Esophagus mucosa (tissue), 1 donor: ENCODE results near the gene FAM171A1. TPM values are rescaled to one million over a fixed set of nuclear protein-coding genes. Genes with fewer than 3 reads are reported as not detected.
"Not testable (repeated sequence)": the region's sequence is repeated elsewhere in the genome, so short reads cannot be mapped to it uniquely, and the experiment has no call there.

Experiments
- ATAC-seq: fragments of 200-7000 bp; cut with Tn5 transposase; one replicate; pipeline ENCODE4 v1.9.1; 2020
- total RNA-seq: library from RNA; stranded (reverse); gene quantifications from one replicate; pipeline ENCODE4 v1.2.4, GENCODE V29; 2023
- donor health status: DM: yes; HTN: yes; CAD: no.

The FAM171A1 gene
- total RNA-seq, 1 donor from 2014 or later: 6.0 TPM

DNA sequence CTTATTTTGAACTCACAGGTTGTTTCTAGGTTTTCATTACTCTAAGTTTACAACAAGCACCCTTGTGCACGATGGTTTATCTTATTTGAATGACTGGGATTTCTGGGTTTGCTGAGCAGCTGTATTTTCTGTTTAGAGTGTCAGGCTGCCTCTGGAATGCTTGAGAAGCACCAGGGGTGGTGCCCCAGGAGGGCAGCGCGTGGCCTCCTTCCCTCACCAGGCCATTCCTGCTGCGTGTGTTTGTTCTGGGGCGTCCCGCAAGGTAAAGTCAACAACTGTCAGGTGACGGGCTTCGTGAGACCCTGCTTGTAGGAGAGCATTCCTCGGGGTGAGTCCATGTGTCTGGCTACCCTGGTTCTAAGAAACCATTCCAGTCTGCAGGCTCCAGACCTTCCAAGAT lies 54.9 kb downstream of the FAM171A1 start:
- ATAC-seq: no peak

DNA sequence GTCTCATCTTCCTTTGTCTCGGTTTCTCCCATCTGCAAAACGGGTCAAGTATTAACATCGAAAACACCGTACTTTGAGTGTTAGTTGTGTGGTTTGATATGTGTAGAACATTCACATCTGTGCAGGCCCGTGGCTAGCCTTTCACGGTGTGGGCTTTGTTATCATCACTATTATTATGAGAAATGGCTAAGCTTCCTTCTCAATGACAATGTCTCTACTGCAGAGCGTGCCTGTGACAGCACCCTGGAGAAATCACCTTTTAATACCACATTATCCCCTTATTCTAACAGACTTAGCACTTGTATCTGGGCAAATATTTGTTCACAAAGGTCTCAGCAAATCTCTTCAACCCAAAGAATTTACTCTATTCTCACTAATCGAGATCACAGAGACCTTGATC lies 55.8 kb downstream of the FAM171A1 start:
- no peak for ATAC-seq

DNA sequence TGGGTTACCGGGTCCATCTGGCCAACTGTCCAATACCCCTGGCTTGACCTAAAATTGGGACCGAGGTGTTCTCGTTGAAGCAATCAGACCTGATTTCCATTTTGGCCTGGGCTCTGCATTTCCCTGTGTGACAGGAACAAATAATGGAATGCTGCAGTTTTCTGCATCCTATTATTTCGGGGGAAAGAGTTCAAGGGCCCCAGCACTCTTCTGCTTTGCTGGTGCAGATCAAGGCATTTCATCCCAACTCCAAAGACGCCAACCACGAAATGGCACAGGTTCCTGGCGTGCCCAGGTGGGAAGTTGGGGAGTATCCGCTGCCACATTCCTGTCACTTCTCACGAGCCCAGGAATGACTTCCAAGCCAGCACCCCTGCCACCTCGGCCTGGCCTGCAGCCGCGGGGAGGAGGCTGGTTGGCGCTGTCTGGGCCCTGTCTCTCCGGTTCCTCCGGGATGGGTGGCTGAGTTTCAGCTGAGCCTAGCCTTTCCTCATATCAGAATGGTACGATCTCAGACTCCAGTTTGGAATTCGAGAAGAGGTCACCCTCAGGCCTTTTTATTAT lies 56.5 kb downstream of the FAM171A1 start:
- ATAC-seq: no peak

DNA sequence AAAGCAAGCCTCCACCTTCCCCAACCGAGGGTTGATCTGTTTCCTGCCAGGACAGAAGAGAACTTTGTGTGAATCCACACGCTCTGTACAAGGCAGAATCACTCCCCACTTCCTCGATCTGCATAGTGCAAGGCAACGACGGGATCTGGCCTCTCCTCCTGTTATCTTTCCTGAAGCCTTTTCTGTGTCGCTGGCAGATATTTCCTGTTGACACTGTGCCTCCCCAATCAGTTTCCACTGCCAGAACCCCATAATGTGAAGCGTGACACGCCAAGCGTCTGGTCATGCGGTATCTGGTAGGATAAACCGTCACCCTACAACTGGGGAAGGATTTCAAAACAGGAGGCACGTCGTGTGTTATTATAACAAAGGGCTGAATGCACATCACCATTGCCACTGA lies 57.2 kb downstream of the FAM171A1 start:
- ATAC-seq: no peak

DNA sequence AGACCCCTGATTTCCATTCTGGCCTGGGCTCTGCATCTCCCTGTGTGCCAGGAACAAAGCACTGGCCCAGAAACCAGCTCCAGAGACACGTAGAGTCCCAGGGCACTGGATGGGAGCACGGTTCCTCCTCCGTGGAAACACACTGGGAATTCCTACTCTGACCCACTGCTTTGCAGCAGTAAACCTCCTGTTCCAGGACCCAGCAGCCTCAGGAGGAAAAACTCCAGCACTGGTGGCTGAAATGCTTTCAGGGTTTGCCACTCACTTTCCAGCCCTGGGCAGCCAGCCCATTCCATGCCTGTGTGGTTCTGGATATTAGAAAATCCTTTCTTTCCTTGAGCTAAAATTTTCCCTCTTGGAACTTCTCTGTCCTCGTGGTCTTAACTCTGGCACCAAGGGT lies 58.0 kb downstream of the FAM171A1 start:
- ATAC-seq: no peak

DNA sequence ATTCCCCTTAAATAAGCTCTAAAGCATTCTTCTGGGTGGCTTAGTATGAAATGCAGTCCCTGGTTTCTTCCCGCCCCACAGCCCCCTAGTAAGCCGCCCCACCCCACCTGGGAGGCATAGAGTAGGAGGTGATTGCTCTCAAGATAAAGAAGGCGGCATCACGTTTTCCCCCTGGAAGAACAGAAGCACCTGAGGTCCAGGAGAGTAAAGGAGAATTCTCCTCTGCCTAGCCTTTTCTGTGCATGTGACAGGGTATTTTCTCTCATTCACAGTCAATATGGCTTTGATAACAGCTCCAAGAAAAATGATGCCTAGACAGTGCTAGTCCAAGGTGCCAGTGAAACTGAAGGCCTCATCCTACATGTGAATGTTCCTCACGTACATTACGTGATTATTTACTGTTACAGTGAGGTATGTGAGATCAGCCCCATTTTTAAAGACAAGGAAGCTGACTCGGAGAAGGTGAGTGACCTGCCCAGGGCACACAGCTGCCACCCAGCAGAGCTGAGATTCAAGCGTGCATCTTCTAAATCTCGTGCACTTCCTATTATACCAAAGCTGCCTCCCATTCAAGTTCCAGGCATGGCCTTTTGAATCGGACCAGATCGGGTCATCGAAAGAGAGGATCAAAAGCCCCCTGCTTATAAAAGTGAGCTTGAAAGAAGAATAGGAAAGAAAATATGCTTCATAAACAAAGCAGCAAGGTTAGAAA lies 59.4 kb downstream of the FAM171A1 start:
- ATAC-seq: no peak

DNA sequence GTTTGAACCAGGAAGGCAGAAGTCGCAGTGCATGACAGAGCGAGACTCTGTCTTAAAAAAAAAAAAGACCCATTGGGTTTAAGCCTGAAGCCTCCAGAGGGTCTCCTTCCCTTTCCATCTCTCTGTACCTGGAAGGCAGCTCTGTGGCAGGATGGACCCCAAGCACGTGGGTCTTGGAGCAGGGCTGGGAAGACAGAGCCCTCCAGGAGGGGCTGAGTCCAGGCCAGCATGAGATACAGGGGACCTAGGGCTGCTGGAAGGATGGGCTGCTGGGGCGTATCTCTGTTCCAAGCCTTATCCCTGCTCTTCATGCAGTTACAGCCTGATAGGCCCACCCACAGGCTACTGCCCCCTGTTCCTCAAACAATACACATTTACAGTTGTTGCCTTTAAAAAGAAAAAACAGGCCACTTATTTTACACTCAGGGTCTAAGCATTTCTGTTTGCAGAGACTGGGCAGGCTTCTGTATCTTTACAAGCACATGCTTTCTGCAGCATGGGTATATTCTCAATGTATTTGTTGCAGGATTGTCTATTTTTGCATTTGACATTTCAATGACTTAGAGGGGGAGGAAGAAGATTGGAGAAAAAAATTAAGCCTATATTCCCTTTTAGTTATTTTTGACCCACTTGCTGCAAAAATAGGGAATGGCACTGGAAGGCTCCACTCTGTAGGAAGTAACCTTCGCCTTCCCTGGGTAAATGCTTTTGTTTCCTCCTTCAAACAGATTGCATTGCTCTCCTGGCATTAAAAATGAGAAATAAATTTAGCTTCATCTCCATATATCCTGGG lies 60.1 kb downstream of the FAM171A1 start:
- no peak for ATAC-seq

DNA sequence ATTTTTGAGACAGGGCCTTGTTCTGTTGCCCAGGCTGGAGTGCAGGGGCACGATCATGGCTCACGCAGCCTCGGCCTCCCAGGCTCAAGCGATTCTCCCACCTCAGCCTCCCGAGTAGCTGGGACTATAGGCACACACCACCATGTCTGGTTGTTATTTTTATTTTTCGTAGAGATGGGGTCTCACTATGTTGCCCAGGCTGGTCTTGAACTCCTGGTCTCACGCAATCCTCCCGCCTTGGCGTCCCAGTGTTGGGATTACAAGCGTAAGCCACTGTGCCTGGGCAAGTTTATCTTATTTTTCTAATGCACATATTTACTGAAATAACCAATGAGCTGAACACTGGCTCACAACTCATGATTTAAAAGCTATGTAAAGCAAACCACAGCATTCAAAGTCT lies 61.9 kb downstream of the FAM171A1 start:
- ATAC-seq: no peak

DNA sequence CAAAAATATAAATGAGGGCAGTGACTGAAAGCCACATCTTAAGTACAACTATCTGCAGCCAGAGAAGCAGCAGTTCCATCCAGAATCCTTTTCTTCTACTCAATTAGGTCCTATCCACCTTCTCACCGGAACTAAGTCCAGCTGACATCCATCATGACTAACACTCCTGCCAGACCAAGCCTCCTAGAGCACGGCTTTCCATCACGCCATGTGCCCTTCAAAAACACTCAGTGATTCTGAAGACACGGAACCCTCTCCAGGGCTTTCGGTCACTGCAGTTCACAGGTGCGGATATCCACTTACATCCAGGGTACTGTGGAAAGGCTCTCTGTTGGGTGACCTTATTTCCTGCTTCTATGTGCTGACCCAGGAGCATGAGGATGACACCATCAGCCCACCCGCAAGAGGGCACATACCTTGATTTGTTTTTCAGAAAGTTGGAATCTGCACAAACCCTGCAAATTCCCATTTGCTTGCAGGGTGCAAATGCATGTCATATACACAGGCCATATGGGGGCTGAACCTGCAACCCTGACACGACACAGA lies 64.3 kb downstream of the FAM171A1 start:
- no peak for ATAC-seq

DNA sequence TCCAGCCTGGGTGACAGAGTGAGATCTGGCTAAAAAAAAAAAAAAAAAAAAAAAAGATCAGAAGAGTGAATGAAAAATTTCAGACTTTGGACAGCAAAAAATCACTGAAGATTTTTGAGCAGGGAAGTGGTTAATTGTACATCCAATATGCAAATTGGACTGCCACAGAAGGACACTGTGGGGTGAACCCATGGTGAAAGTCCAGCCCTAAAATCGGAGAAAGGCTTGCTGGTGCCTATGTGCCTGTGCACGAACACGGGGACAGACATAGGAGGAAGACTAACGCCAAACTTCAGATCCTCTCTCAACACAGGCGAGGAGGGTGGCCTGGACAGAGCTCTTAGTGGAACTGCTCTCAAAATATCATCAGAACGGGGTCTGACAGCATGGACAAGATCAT lies 65.5 kb downstream of the FAM171A1 start:
- ATAC-seq: no peak

DNA sequence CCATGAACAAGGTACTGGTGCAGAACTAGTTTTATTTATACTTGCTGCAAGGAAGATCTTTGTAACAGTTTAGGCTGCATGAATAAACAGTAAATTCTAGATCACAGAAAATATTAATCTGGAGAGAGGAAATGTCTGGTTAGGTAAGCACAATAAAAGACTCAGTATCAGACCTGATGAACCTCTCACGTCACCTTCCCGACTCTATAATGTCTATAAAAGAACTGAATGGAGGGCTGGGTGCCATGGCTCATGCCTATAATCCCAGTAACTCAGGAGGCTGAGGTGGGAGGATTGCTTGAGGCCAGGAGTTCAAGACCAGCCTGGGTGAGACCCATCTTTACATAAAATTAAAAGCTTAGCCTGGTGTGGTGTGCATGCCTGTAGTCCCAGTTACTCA lies 65.9 kb downstream of the FAM171A1 start:
- no peak for ATAC-seq

DNA sequence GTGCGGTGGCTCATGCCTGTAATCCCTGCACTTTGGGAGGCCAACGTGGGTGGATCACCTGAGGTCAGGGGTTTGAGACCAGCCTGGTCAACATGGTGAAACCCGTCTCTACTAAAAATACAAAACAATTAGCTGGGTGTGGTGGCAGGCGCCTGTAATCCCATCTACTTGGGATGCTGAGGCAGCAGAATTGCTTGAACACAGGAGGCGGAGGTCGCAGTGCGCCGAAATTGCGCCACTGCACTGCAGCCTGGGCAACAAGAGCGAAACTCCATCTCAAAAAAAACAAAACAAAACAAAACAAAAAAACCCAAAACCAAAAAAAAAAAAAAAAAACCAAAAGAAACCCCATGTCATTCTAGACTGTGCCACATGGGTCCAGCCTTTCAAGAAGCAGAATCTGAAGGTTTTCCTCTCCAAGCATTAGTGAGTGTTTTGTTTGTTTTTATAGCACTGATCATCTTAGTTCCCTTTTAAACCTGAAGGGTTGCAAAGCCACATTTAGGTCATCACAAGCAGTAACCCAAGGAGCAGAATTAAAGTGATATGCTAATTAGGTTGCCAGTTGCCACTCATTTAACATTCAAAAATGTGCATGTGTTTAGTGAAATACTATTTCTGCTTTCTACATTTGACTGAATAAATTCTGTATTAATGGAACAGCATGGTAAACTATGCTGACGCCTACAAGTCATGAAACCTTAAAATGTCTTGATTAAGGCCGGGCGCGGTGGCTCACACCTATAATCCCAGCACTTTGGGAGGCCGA lies 68.7 kb downstream of the FAM171A1 start:
- ATAC-seq: not testable (repeated sequence)

DNA sequence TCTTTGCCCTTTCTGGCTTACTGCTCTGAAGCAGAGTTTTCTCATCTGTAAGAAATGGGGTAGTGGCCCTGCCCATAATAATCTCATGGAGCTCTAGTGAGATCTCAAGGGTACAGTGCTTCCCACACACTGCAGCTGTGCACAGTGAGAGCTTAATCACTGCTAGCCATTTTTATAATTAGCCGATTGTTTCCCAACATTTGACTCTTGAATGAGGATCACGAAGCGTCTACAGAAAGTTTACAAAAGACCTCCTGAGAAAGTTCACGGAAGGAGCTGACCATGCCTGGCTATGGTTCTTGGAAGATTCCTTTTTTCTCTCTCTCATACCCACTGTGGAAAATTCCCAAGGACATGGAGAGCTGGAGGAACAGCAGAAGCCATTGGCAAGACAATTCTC lies 70.4 kb downstream of the FAM171A1 start:
- ATAC-seq: no peak

DNA sequence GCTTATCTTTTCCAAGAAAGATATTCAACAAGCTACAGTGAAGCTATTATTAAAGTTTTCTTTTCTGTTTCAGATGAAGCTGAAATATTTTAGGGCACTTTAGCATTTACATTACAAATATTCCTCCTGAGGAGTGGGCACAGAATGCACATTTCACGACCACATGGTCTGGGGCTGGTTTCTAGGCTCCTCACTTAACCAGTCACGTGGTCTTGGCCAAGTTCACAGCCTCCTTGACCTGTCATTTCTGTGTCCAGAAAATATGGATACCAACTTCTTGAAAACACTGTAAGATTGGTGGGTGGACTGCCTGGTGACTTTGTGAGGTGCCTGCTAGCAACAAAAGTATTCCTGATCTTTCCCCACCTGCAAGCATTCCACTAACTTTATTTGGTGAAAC lies 70.9 kb downstream of the FAM171A1 start:
- ATAC-seq: no peak

DNA sequence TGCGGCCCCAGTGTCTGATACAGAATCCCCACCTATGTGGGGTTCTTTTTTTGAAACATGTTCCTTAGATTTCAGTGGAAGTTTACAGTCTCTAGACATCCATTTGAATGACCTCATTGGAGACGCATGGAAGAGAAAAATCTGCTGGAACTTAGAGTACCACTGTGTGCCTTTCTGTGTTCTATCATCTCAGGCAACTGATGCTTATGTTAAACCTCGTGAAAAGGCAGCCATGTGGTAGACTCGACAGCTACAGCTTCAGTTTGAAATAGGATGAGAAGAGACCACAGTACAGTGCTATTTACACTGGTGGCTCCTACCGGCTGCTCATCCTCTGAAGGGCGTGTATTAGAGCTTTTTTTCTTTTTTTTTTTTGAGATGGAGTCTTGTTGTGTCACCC lies 74.4 kb downstream of the FAM171A1 start:
- ATAC-seq: no peak

DNA sequence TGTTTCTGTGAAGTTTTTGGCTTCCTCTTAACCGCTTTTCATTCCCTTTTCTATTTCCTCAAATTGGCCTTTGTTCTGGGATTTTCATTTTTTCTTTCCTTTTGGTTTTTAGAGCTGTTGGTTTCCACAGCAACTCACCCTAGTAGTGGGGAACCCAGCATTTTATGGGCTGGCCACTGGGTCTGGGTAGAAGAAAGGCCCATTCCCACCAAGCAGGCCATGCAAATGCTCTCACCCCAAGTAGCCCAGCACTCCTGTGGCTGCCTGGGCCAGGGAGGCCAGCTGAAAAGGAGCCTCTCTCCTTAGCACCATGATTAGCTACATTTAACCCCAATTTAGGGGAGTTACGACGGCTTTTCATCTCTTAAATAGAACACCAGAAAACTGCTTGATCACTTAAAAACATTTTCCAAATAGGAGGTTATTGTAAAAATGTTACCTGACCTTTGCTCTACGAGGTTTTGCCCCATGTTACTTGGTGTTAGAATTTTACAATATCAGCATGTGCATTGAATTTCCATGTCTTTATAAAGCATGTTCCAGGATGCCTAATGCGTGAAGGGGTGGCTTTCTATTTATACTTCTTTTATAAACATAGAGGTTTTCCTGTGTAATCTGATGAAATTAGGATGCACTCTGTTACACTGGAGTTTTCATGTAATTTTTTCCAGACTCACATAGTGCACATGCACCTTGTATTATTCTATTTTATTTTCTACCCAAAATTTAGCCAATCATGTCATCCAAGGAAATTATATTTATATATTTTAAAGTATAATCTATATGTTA lies 75.4 kb downstream of the FAM171A1 start:
- no peak for ATAC-seq

DNA sequence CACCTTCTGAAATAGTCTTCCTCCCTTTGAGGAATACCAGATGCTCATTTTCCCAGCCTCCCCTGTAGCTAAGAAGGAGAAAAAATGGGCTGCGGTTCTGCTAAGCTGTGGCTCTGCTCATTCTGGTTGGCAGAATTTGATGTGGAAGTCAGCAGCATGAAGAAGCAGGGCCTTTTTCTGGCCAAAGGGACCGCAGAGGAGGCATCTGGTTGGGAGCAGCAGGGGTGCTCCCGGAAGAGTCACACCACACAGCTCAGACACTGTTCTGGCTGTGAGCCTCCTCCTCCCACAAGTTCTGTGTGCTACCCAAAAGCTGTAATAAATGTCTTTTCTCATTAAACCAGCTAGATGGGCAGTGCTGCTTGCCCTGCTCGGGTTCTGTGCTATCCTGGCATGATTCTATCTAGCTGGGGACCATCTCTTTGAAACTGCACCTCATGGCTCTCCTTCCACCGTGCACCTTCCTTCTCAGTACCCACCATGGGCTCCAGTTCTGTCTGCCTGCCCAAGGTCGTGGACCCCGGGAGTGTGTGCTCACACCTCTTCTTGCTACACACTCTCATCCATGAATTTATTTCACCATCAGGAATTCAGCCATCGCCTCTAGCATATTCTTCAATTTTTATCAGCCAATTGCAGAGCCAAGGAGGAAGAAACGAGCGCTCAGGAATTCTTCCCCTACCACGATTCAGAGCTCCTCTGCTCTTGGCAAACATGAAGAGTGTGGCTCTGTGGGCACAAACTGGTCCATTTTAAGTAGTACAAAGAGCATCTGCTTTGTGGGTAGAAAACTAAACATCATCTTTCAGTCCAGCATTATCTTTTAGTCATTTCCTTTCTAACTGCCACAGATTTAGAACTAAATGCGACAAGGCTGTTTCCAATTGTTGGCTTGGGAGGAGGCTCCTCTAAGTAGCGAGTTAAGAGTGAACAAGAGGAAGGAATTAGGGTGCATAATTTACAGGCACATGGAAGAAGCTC lies 76.9 kb downstream of the FAM171A1 start:
- no peak for ATAC-seq

DNA sequence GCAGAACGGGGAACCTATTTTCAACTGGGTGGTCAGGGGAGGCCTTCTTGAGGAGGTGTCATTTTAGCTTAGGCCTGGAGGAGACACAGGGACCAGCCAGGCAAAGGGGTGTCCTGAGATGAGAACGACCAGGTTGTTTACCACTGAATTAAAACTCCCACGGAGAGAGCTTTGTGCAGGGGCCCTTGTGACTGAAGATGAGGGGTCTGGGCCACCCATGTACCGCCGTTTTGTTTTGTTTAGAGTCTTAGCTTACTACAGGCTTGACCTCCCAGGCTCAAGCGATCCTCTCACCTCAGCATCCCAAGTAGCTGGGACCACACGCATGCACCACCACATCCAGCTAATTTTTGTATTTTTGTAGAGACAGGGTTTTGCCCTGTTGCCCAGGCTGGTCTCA lies 80.4 kb downstream of the FAM171A1 start:
- ATAC-seq: no peak

DNA sequence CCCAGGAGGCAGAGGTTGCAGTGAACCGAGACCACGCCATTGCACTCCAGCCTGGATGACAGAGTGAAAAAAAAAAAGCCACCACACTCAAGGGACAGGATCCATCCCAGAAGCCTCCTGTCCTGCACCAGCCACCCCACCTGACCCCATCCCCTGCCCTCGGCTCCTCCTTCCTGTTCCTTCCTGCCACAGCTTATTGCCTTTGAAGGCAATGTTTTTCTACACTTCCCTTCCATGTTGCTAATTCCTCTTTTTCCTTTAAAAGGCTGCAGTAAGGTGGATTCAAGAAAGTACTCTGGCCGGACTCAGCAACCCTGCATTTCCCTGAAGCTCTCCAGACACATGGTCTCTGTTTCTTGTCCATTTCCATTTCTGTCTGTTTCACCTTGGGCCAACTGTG lies 80.9 kb downstream of the FAM171A1 start:
- no peak for ATAC-seq

DNA sequence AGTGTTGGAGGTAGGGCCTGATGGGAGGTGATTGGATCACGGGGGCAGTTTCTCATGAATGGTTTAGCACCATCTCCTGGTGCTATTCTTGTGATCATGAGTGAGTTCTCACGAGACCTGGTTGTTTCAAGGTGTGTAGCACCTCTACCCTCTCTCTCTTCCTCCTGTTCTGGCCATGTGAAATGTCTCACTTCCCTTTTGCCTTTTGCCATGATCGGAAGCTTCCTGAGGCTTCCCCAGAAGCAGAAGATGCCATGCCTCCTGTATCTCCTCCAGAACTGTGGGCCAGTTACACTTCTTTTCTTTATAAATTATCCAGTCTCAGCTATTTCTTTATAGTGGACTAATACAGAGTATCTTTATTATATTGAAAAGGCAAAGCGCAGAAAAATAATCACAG lies 90.1 kb downstream of the FAM171A1 start:
- no peak for ATAC-seq

DNA sequence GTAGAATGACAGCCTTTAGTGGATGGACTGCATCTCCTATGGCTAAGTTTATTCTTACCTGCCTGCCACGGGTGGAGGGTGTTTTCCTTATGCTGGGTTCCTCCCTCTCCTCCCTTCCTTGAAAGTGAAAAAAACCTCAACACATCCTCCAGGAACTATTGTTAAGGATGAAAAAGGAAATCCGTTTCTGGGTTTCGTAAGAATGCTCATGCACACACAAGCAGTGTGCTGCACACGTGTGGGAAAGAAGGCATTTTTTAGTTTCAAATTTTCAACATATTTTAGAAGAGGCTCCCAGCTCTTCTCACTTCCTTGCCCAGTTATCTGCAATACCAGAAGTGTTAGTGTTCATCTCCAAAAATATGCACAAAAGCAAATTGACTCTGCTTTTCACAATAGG lies 90.6 kb downstream of the FAM171A1 start:
- no peak for ATAC-seq
